Measurements from ENCODE around the gene PRSS56. TPM values are rescaled to one million over a fixed set of nuclear protein-coding genes. Genes with fewer than 3 reads are reported as not detected.

The PRSS56 gene
- total and polyA plus RNA-seq, 2 of the 8 experiments (the other 6 are each of a cell fraction or from before 2014, with no cell fraction given) = 0.03 TPM; not detected in 1

- Histone ChIP-seq H4K8ac (ENCODE audit: extremely low read depth, insufficient read depth, low read length) (no peak overlapping the region), H3K4me1 (replicated peaks in 1 of 4; ENCODE audit: control insufficient read depth in 3 of 4, insufficient read depth in 4 of 4, low read length in 3 of 4) (no peaks in the 10 kb centered on the region), H3K4me3 (ENCODE audit: extremely low read depth in 1 of 4, insufficient read depth in 2 of 4, low read depth in 3 of 4, low read length in 4 of 4) (no peak overlapping the region), H4K5ac (ENCODE audit: insufficient read length, low read depth, low read length) (no peak overlapping the region), H3K14ac (ENCODE audit: insufficient read length) (no peak overlapping the region), H4K20me1 (replicated peaks in 1 of 2; ENCODE audit: control insufficient read depth in 1 of 2, insufficient read depth in 2 of 2, low read length in 2 of 2) (peaks cover 0 to 8% of the 10 kb centered on the region in 2 experiments), H2BK15ac (ENCODE audit: low read length) (no peak overlapping the region), H3K79me1 (ENCODE audit: low read depth, low read length) (peaks cover 2% of the 10 kb centered on the region; the same call in 1 of the 2 replicates), H3K23ac (ENCODE audit: insufficient read length) (no peak overlapping the region), H3K9ac (replicated peaks in 1 of 4; ENCODE audit: extremely low read depth in 1 of 4, low read depth in 3 of 4, low read length in 3 of 4) (no peak overlapping the region), H3K9me3 (ENCODE audit: insufficient read depth in 2 of 2, low read depth in 1 of 2, low read length in 1 of 2) (no peaks in the 10 kb centered on the region), H3K18ac (ENCODE audit: extremely low read depth, low read length) (no peak overlapping the region), H2BK5ac (ENCODE audit: low read depth, low read length) (no peak overlapping the region), H2BK12ac (ENCODE audit: low read depth, low read length) (no peak overlapping the region), H2BK120ac (replicated peaks; ENCODE audit: low read depth, low read length) (no peak overlapping the region), H3K56ac (replicated peaks; ENCODE audit: insufficient read length, low read depth, low read length) (no peak overlapping the region), H4K91ac (replicated peaks; ENCODE audit: insufficient read length, low read length) (no peak overlapping the region), H3K79me2 (ENCODE audit: control insufficient read depth in 1 of 2, insufficient read depth in 2 of 2, low read length in 2 of 2) (no peaks in the 10 kb centered on the region), H3K4me2 (ENCODE audit: insufficient read depth in 1 of 2, low read depth in 2 of 2, low read length in 2 of 2) (no peak overlapping the region), H2AFZ (ENCODE audit: low read length) (no peak overlapping the region), H3K27me3 (replicated peaks in 1 of 4; ENCODE audit: control insufficient read depth in 3 of 4, extremely low read depth in 1 of 4, insufficient read depth in 3 of 4, low read length in 3 of 4) (no peaks in the 10 kb centered on the region), H3K27ac (ENCODE audit: low read depth, low read length) (no peak overlapping the region), H3K23me2 (ENCODE audit: low read depth, low read length) (no peaks in the 10 kb centered on the region), H3K4ac (replicated peaks; ENCODE audit: insufficient read length, low read depth, low read length) (no peak overlapping the region), H2AK5ac (ENCODE audit: low read depth, low read length) (no peak overlapping the region), H3K36me3 (ENCODE audit: control insufficient read depth in 2 of 4, insufficient read depth in 4 of 4, low read length in 3 of 4) (peaks cover 13 to 67% (median 48%) of the 10 kb centered on the region in 4 experiments), H2BK20ac (ENCODE audit: low read length) (no peak overlapping the region)
- FAIRE-seq = no peak
- DNase-seq (ENCODE audit: low read depth in 1 of 2, low spot score in 2 of 2) = no peak
- ChIA-PET CTCF (ENCODE audit: partially characterized antibody) (interaction anchor here (1.8 kb wide), 1 partner anchor 32 kb away, joined by 6 read pairs; no protein-coding TSS in a partner anchor), POLR2A (ENCODE audit: partially characterized antibody) (interaction anchor here (1.3 to 2.8 kb wide), 4 partner anchors 9 to 20 kb away, joined by 4 to 10 read pairs (median 6); no protein-coding TSS in a partner anchor)
- WGBS, 2 experiments (ENCODE audit: extremely low coverage in 1 of 2, insufficient coverage in 1 of 2, insufficient read length in 1 of 2, insufficient replicate concordance in 2 of 2, low coverage in 1 of 2, low lambda C conversion rate in 2 of 2, missing lambda C conversion rate in 1 of 2) = 83% methylated on average over 9 of the region's 9 CpGs; no CpG with 5 or more reads in 1 of the 2 experiments
- no peak for TF ChIP-seq RAD21 (IDR thresholded peaks at IDR 0.05 in 1 of 2, conservative IDR thresholded peaks at IDR 0.05 in 1 of 2; ENCODE audit: low read depth in 2 of 2, low read length in 2 of 2)
- no peak for TF ChIP-seq SP2 (IDR thresholded peaks at IDR 0.05; ENCODE audit: low read length)
- TF ChIP-seq RFX5 (IDR thresholded peaks at IDR 0.05; ENCODE audit: borderline replicate concordance, low read depth, low read length) = no peak
- no peak for TF ChIP-seq SUZ12 (IDR thresholded peaks at IDR 0.05; ENCODE audit: low read length)
- no peak for TF ChIP-seq SIX5 (IDR thresholded peaks at IDR 0.05; ENCODE audit: low read depth, low read length)
- TF ChIP-seq HDAC2 (IDR thresholded peaks at IDR 0.05; ENCODE audit: borderline replicate concordance in 1 of 2, low read depth in 2 of 2, low read length in 2 of 2) = no peak
- TF ChIP-seq SIRT6 (IDR thresholded peaks at IDR 0.05; ENCODE audit: low read length) = no peak
- TF ChIP-seq, protein P1, sequence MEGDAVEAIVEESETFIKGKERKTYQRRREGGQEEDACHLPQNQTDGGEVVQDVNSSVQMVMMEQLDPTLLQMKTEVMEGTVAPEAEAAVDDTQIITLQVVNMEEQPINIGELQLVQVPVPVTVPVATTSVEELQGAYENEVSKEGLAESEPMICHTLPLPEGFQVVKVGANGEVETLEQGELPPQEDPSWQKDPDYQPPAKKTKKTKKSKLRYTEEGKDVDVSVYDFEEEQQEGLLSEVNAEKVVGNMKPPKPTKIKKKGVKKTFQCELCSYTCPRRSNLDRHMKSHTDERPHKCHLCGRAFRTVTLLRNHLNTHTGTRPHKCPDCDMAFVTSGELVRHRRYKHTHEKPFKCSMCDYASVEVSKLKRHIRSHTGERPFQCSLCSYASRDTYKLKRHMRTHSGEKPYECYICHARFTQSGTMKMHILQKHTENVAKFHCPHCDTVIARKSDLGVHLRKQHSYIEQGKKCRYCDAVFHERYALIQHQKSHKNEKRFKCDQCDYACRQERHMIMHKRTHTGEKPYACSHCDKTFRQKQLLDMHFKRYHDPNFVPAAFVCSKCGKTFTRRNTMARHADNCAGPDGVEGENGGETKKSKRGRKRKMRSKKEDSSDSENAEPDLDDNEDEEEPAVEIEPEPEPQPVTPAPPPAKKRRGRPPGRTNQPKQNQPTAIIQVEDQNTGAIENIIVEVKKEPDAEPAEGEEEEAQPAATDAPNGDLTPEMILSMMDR (IDR thresholded peaks at IDR 0.05; ENCODE audit: control extremely low read depth in 1 of 3, insufficient read depth in 1 of 3, low read depth in 1 of 3, low read length in 3 of 3) = no peak
- TF ChIP-seq BACH1 (IDR thresholded peaks at IDR 0.05; ENCODE audit: low read length) = no peak
- no peak for TF ChIP-seq HDAC6 (IDR thresholded peaks at IDR 0.05; ENCODE audit: low read depth, low read length)
- no peak for TF ChIP-seq RXRA (IDR thresholded peaks at IDR 0.05; ENCODE audit: insufficient read depth, low read depth, low read length)
Observed at GRCh38 chr2:232569541-232569940, 49.4 kb downstream of the PRSS56 start.

Measured in H1 (cell line).